H1 (cell line): Measurements from ENCODE around the gene SNX30. TPM values are rescaled to one million over a fixed set of nuclear protein-coding genes. Genes with fewer than 3 reads are reported as not detected.

ENCODE experiments used
- CTCF ChIA-PET: fragments of 300-600 bp; sonication (Branson Sonifier 250); formaldehyde crosslinking; loops from one replicate; lab custom pipeline; 2021; ENCODE audit not compliant: partially characterized antibody; lab: Charles Lee
- POLR2A ChIA-PET: fragments of 300-600 bp; sonication (Branson Sonifier 250); formaldehyde crosslinking; loops from one replicate; lab custom pipeline; 2021; ENCODE audit warnings: inconsistent platforms; ENCODE audit not compliant: partially characterized antibody; lab: Charles Lee
- DNase-seq, 2 experiments: peaks; one replicate each; pipeline versions ENCODE4 v3.0.0 to v3.0.0-alpha.2; 2010 to 2022; ENCODE audit warnings: low spot score in 2 of 2, low read depth in 1 of 2, mixed read lengths in 1 of 2
- FAIRE-seq: peaks from 2 replicates; lab custom pipeline; 2011; peaks lifted over from hg19 to GRCh38; lab: Jason Lieb, UNC
- H2AFZ ChIP-seq: 2 replicates; pipeline ENCODE4 v1.8.1; 2012; ENCODE audit warnings: low read length, inconsistent platforms
- H2AK5ac ChIP-seq: 2 replicates; pipeline ENCODE4 v1.6.1; 2013; ENCODE audit warnings: low read depth, low read length
- H2BK120ac ChIP-seq: replicated peaks from 2 replicates; pipeline ENCODE3; 2013; ENCODE audit warnings: low read depth, low read length, inconsistent platforms
- H2BK12ac ChIP-seq: 2 replicates; pipeline ENCODE4 v1.6.1; 2013; ENCODE audit warnings: low read depth, low read length
- H2BK15ac ChIP-seq: 2 replicates; pipeline ENCODE4 v1.6.1; 2013; ENCODE audit warnings: low read length
- H2BK20ac ChIP-seq: 2 replicates; pipeline ENCODE4 v1.6.1; 2013; ENCODE audit warnings: low read length
- H2BK5ac ChIP-seq: 2 replicates; pipeline ENCODE4 v1.6.1; 2013; ENCODE audit warnings: low read depth, low read length
- H3K14ac ChIP-seq: 2 replicates; pipeline ENCODE4 v1.6.1; 2013; ENCODE audit warnings: inconsistent platforms; ENCODE audit not compliant: insufficient read length
- H3K18ac ChIP-seq: 2 replicates; pipeline ENCODE4 v1.6.1; 2013; ENCODE audit warnings: low read length; ENCODE audit errors: extremely low read depth
- H3K23ac ChIP-seq: 2 replicates; pipeline ENCODE4 v1.6.1; 2013; ENCODE audit warnings: inconsistent platforms; ENCODE audit not compliant: insufficient read length
- H3K23me2 ChIP-seq: 2 replicates; pipeline ENCODE4 v1.6.1; 2013; ENCODE audit warnings: low read depth, low read length
- H3K27ac ChIP-seq: 2 replicates; pipeline ENCODE4 v1.6.1; 2011; ENCODE audit warnings: low read depth, low read length, inconsistent platforms
- H3K27me3 ChIP-seq, 4 experiments: replicated peaks in 1 of 4; 1 replicate in 1 of 4; 2 replicates in 3 of 4; pipeline versions ENCODE4 v1.6.1 to v1.8.1; 2011 to 2013; ENCODE audit warnings: low read length in 3 of 4, mild to moderate bottlenecking in 3 of 4, inconsistent platforms in 2 of 4, mixed read lengths in 2 of 4, moderate library complexity in 1 of 4; ENCODE audit not compliant: control insufficient read depth in 3 of 4, insufficient read depth in 3 of 4; ENCODE audit errors: extremely low read depth in 1 of 4
- H3K36me3 ChIP-seq, 4 experiments: 2 replicates each; pipeline versions ENCODE4 v1.6.1 to v1.8.1; 2011 to 2013; ENCODE audit warnings: mild to moderate bottlenecking in 4 of 4, low read length in 3 of 4, moderate library complexity in 2 of 4, control low read depth in 1 of 4, inconsistent platforms in 1 of 4; ENCODE audit not compliant: insufficient read depth in 4 of 4, control insufficient read depth in 2 of 4
- H3K4ac ChIP-seq: replicated peaks from 2 replicates; pipeline ENCODE3; 2013; ENCODE audit warnings: low read length, low read depth, mixed read lengths, inconsistent platforms; ENCODE audit not compliant: insufficient read length
- H3K4me1 ChIP-seq, 4 experiments: replicated peaks in 1 of 4; 1 replicate in 1 of 4; 2 replicates in 3 of 4; pipeline versions ENCODE4 v1.6.1 to v1.8.1; 2011 to 2013; ENCODE audit warnings: low read length in 3 of 4, inconsistent platforms in 2 of 4, mixed read lengths in 1 of 4; ENCODE audit not compliant: insufficient read depth in 4 of 4, control insufficient read depth in 3 of 4
- H3K4me2 ChIP-seq, 2 experiments: 2 replicates each; pipeline versions ENCODE4 v1.6.1 to v1.8.1; 2011 to 2013; ENCODE audit warnings: low read depth in 2 of 2, low read length in 2 of 2, control low read depth in 1 of 2, inconsistent platforms in 1 of 2, mild to moderate bottlenecking in 1 of 2; ENCODE audit not compliant: insufficient read depth in 1 of 2
- H3K4me3 ChIP-seq, 4 experiments: fragments of 200-600, 300-600 bp in 1 of 4; sonication (generic), shearing (Covaris generic), sonication (Bioruptor Twin) in 1 of 4; 2 replicates each; pipeline versions ENCODE4 v1.5.1 to v1.8.1; 2011 to 2016; ENCODE audit warnings: low read length in 4 of 4, low read depth in 3 of 4, control low read depth in 2 of 4, inconsistent platforms in 2 of 4, mild to moderate bottlenecking in 2 of 4, mixed read lengths in 1 of 4, moderate library complexity in 1 of 4; ENCODE audit not compliant: insufficient read depth in 2 of 4; ENCODE audit errors: extremely low read depth in 1 of 4
- H3K56ac ChIP-seq: replicated peaks from 2 replicates; pipeline ENCODE3; 2013; ENCODE audit warnings: low read depth, mild to moderate bottlenecking, mixed read lengths, low read length, inconsistent platforms; ENCODE audit not compliant: insufficient read length
- H3K79me1 ChIP-seq: 2 replicates; pipeline ENCODE4 v1.6.1; 2013; ENCODE audit warnings: low read depth, low read length, control low read depth
- H3K79me2 ChIP-seq, 2 experiments: 2 replicates each; pipeline versions ENCODE4 v1.6.1 to v1.8.1; 2012 to 2013; ENCODE audit warnings: low read length in 2 of 2, mild to moderate bottlenecking in 2 of 2, inconsistent platforms in 1 of 2; ENCODE audit not compliant: insufficient read depth in 2 of 2, control insufficient read depth in 1 of 2
- H3K9ac ChIP-seq, 4 experiments: replicated peaks in 1 of 4; 1 replicate in 1 of 4; 2 replicates in 3 of 4; pipeline versions ENCODE4 v1.6.1 to v1.8.1; 2011 to 2013; ENCODE audit warnings: low read depth in 3 of 4, low read length in 3 of 4, control low read depth in 2 of 4, mild to moderate bottlenecking in 2 of 4, moderate library complexity in 2 of 4, inconsistent platforms in 1 of 4; ENCODE audit errors: extremely low read depth in 1 of 4
- H3K9me3 ChIP-seq, 2 experiments: 2 replicates each; pipeline versions ENCODE4 v1.6.1 to v1.8.1; 2012 to 2013; ENCODE audit warnings: mild to moderate bottlenecking in 2 of 2, moderate library complexity in 2 of 2, control low read depth in 1 of 2, inconsistent platforms in 1 of 2, low read depth in 1 of 2, low read length in 1 of 2, mixed read lengths in 1 of 2; ENCODE audit not compliant: insufficient read depth in 2 of 2
- H4K20me1 ChIP-seq, 2 experiments: replicated peaks in 1 of 2; 2 replicates each; pipeline versions ENCODE3 to v1.8.1; 2011 to 2013; ENCODE audit warnings: inconsistent platforms in 2 of 2, low read length in 2 of 2, mild to moderate bottlenecking in 1 of 2; ENCODE audit not compliant: insufficient read depth in 2 of 2, control insufficient read depth in 1 of 2
- H4K5ac ChIP-seq: 2 replicates; pipeline ENCODE4 v1.6.1; 2013; ENCODE audit warnings: low read length, low read depth, mixed read lengths, inconsistent platforms; ENCODE audit not compliant: insufficient read length
- H4K8ac ChIP-seq: 2 replicates; pipeline ENCODE4 v1.8.0; 2013; ENCODE audit warnings: mild to moderate bottlenecking, moderate library complexity, low read length, inconsistent platforms; ENCODE audit not compliant: insufficient read depth; ENCODE audit errors: extremely low read depth
- H4K91ac ChIP-seq: replicated peaks from 2 replicates; pipeline ENCODE3; 2013; ENCODE audit warnings: low read length, mixed read lengths, inconsistent platforms; ENCODE audit not compliant: insufficient read length
- ATF3 ChIP-seq: IDR thresholded peaks from 2 replicates; pipeline ENCODE4 v1.6.1; 2011; ENCODE audit warnings: low read depth, mild to moderate bottlenecking, low read length; ENCODE audit not compliant: insufficient read depth
- JUND ChIP-seq: IDR thresholded peaks from 2 replicates; pipeline ENCODE4 v1.6.1; 2011; ENCODE audit warnings: mild to moderate bottlenecking, improper control_type of control experiment, low read length
- POLR2A ChIP-seq, 2 experiments: IDR thresholded peaks; 1 replicate in 1 of 2; 2 replicates in 1 of 2; pipeline ENCODE4 v1.6.1; 2011; ENCODE audit warnings: low read depth in 2 of 2, low read length in 2 of 2, mild to moderate bottlenecking in 2 of 2; ENCODE audit errors: control extremely low read depth in 1 of 2
- RAD21 ChIP-seq, 2 experiments: IDR thresholded peaks in 1 of 2; conservative IDR thresholded peaks in 1 of 2; 2 replicates each; pipeline ENCODE4 v1.6.1; 2011; ENCODE audit warnings: low read depth in 2 of 2, low read length in 2 of 2, improper control_type of control experiment in 1 of 2, inconsistent platforms in 1 of 2, mild to moderate bottlenecking in 1 of 2, moderate library complexity in 1 of 2
- RNF2 ChIP-seq: fragments of 200-900, 300-1000 bp; sonication (generic); IDR thresholded peaks from 2 replicates; pipeline ENCODE4 v1.7.1; 2016; ENCODE audit warnings: borderline replicate concordance, low read depth, mild to moderate bottlenecking, antibody characterized with exemption, low read length; ENCODE audit not compliant: poor library complexity, severe bottlenecking; ENCODE audit errors: missing control alignments
- SP2 ChIP-seq: IDR thresholded peaks from 2 replicates; pipeline ENCODE4 v1.6.1; 2012; ENCODE audit warnings: mild to moderate bottlenecking, low read length, inconsistent platforms
- SP4 ChIP-seq: IDR thresholded peaks from 2 replicates; pipeline ENCODE4 v1.6.1; 2012; ENCODE audit warnings: low read length, inconsistent platforms
- SRF ChIP-seq: IDR thresholded peaks from 2 replicates; pipeline ENCODE4 v1.6.1; 2011; ENCODE audit warnings: mild to moderate bottlenecking, low read depth, low read length, moderate library complexity
- TCF12 ChIP-seq: IDR thresholded peaks from 2 replicates; pipeline ENCODE4 v1.6.1; 2011; ENCODE audit warnings: low read depth, mild to moderate bottlenecking, low read length
- WGBS, 2 experiments: shearing (Covaris generic) in 1 of 2; methylation state at CpG; one replicate each; pipeline versions ENCODE4 v1.1.6 to v1.1.7; 2013 to 2015; ENCODE audit warnings: low lambda C conversion rate in 2 of 2, mixed read lengths in 2 of 2, inconsistent platforms in 1 of 2, low coverage in 1 of 2, missing lambda C conversion rate in 1 of 2; ENCODE audit not compliant: insufficient replicate concordance in 2 of 2, insufficient coverage in 1 of 2, insufficient read length in 1 of 2; ENCODE audit errors: extremely low coverage in 1 of 2, missing lambda C conversion rate in 1 of 2; 5-methylcytosine and 5-hydroxymethylcytosine counted together
- polyA plus RNA-seq, 7 experiments: library from polyadenylated mRNA; depleted of rRNA in 3 of 7; stranded (reverse) in 5 of 7; unstranded in 2 of 7; fragments of >200 nt in 5 of 7; fragments of 200-250 nt in 2 of 7; gene quantifications; 1 replicate in 5 of 7; 2 replicates in 1 of 7; 4 replicates in 1 of 7; pipeline versions ENCODE4 v1.2.1 to v1.2.3, GENCODE V29; 2011 to 2013; ENCODE audit warnings: missing spikeins in 2 of 7, mixed read lengths in 2 of 7
- total RNA-seq: library from RNA; stranded (reverse); fragmentation: NEBNext Ultra II Directional; extraction: Animal tissue kit (Norgen Biotek cat#: 25700); gene quantifications from 2 replicates; pipeline ENCODE4 v1.2.1, GENCODE V29; 2021

Gene SNX30
- total and polyA plus RNA-seq, 2 of the 8 experiments (the other 6 are each of a cell fraction or from before 2014, with no cell fraction given) = 4.0 to 12.2 TPM

- no peak overlapping the region for H4K5ac ChIP-seq
- H3K18ac ChIP-seq = no peak overlapping the region
- H2BK15ac ChIP-seq = no peak overlapping the region
- H3K79me2 ChIP-seq = peaks cover 0 to 8% of the 10 kb centered on the region in 2 experiments; a peak in 1 of 4 replicates
- FAIRE-seq = no peak
- no peak overlapping the region for H2BK20ac ChIP-seq
- no peak overlapping the region for H3K23ac ChIP-seq
- no peak overlapping the region for H3K27ac ChIP-seq
- H2AFZ ChIP-seq = no peak overlapping the region
- 91% methylated on average over 4 of the region's 4 CpGs; no CpG with 5 or more reads in 1 of the 2 experiments for WGBS, 2 experiments
- peaks cover 6% of the 10 kb centered on the region; the same call in 1 of the 2 replicates for H3K23me2 ChIP-seq
- no peak overlapping the region for H3K4me3 ChIP-seq
- H2BK12ac ChIP-seq = no peak overlapping the region
- H3K9ac ChIP-seq = no peak overlapping the region
- no peaks in the 10 kb centered on the region for H3K36me3 ChIP-seq
- no peak overlapping the region for H2BK120ac ChIP-seq
- H4K8ac ChIP-seq = no peak overlapping the region
- no peak overlapping the region for H2AK5ac ChIP-seq
- H3K4me2 ChIP-seq = no peak overlapping the region
- no peak overlapping the region for H3K4ac ChIP-seq
- peaks cover 0 to 7% (median under 1%) of the 10 kb centered on the region in 4 experiments; a peak in 4 of 7 replicates for H3K4me1 ChIP-seq
- POLR2A ChIA-PET = no interaction called here
- H4K91ac ChIP-seq = no peak overlapping the region
- no peaks in the 10 kb centered on the region; the same call in 1 of the 2 replicates for H3K79me1 ChIP-seq
- no peak for TF ChIP-seq POLR2A (IDR thresholded peaks at IDR 0.05; ENCODE audit: control extremely low read depth in 1 of 2, low read depth in 2 of 2, low read length in 2 of 2)
- TF ChIP-seq RNF2 = no peak
- TF ChIP-seq TCF12 = no peak
- TF ChIP-seq SP4 = no peak
- TF ChIP-seq ATF3 = no peak
- TF ChIP-seq JUND = no peak
- TF ChIP-seq SP2 = no peak
- TF ChIP-seq SRF = no peak
- TF ChIP-seq RAD21 (IDR thresholded peaks at IDR 0.05 in 1 of 2, conservative IDR thresholded peaks at IDR 0.05 in 1 of 2; ENCODE audit: low read depth in 2 of 2, low read length in 2 of 2) = no peak
- TF ChIP-seq, all 59 proteins: peak for 0
- H3K9me3 ChIP-seq = no peaks in the 10 kb centered on the region
- CTCF ChIA-PET = no interaction called here
- no peak for DNase-seq
- H3K14ac ChIP-seq = no peak overlapping the region
- no peaks in the 10 kb centered on the region for H3K27me3 ChIP-seq
- H4K20me1 ChIP-seq = no peaks in the 10 kb centered on the region
- H3K56ac ChIP-seq = no peak overlapping the region
- H2BK5ac ChIP-seq = no peak overlapping the region
These were observed 5.1 kb downstream of the SNX30 start for GRCh38 chr9:112755675-112756074.
